Prostate gland (tissue), 2 donors: ENCODE data around the gene F5. TPM values are rescaled to one million over a fixed set of nuclear protein-coding genes. Genes with fewer than 3 reads are reported as not detected.
A peak's percentile ranks its signal among the peaks of the same experiment; 100 is the strongest.
"Not testable (repeated sequence)": the region's sequence is repeated elsewhere in the genome, so short reads cannot be mapped to it uniquely, and the experiment has no call there.

Experiments
- DNase-seq: peaks from one replicate; pipeline ENCODE4 v3.0.0-alpha.2; 2019; ENCODE audit warnings: low spot score
- H3K27ac ChIP-seq, 2 donors: fragments of 200-600 bp; sonication (generic); 2 replicates each; pipeline ENCODE4 v1.5.1; 2017 to 2019
- H3K27me3 ChIP-seq: fragments of 200-600 bp; sonication (generic); replicated peaks from 2 replicates; pipeline ENCODE4 v1.5.1; 2019; ENCODE audit not compliant: insufficient read depth
- H3K36me3 ChIP-seq, 2 donors: fragments of 200-600 bp; sonication (generic); 1 replicate in 1 of 2; 2 replicates in 1 of 2; pipeline versions ENCODE4 v1.5.1 to v1.8.1; 2017 to 2019
- H3K4me1 ChIP-seq: fragments of 200-600 bp; sonication (generic); replicated peaks from 2 replicates; pipeline ENCODE4 v1.5.1; 2019
- H3K4me3 ChIP-seq, 2 donors: fragments of 200-600 bp; sonication (generic); 2 replicates each; pipeline ENCODE4 v1.5.1; 2017 to 2019
- H3K9me3 ChIP-seq: fragments of 200-600 bp; sonication (generic); 2 replicates; pipeline ENCODE4 v1.5.1; 2017
- POLR2A ChIP-seq: fragments of 450-650 bp; IDR thresholded peaks from one replicate; pipeline ENCODE4 v1.6.1; 2016; ENCODE audit warnings: antibody characterized with exemption, mild to moderate bottlenecking
- POLR2AphosphoS5 ChIP-seq: sonication (generic); formaldehyde crosslinking; IDR thresholded peaks from one replicate; pipeline ENCODE4 v1.6.1; 2017; ENCODE audit warnings: antibody characterized with exemption
- WGBS: methylation state at CpG from one replicate; pipeline ENCODE4 v1.1.5; 2018; 5-methylcytosine and 5-hydroxymethylcytosine counted together
- intact Hi-C: fragments of 100-400 bp; cut with DNase I; formaldehyde crosslinking; loops from one replicate; pipeline ENCODE4 v1.14.2; 2022
- total RNA-seq, 2 donors: library from RNA; depleted of rRNA; stranded (reverse); fragments of >200 nt; gene quantifications; one replicate each; pipeline ENCODE4 v1.1.0, GENCODE V29; 2016
- TF ChIP-seq, protein P1 (sequence below), 4 experiments: fragments of 200-600 bp in 2 of 4; fragments of 450-650 bp in 2 of 4; sonication (generic) in 2 of 4; IDR thresholded peaks; 1 replicate in 3 of 4; 2 replicates in 1 of 4; pipeline ENCODE4 v1.5.1; 2016 to 2019; ENCODE audit warnings: antibody characterized with exemption in 4 of 4, mild to moderate bottlenecking in 2 of 4, moderate library complexity in 2 of 4

F5 gene
- total RNA-seq, 2 donors from 2014 or later = 1.1 to 8.4 TPM

DNA sequence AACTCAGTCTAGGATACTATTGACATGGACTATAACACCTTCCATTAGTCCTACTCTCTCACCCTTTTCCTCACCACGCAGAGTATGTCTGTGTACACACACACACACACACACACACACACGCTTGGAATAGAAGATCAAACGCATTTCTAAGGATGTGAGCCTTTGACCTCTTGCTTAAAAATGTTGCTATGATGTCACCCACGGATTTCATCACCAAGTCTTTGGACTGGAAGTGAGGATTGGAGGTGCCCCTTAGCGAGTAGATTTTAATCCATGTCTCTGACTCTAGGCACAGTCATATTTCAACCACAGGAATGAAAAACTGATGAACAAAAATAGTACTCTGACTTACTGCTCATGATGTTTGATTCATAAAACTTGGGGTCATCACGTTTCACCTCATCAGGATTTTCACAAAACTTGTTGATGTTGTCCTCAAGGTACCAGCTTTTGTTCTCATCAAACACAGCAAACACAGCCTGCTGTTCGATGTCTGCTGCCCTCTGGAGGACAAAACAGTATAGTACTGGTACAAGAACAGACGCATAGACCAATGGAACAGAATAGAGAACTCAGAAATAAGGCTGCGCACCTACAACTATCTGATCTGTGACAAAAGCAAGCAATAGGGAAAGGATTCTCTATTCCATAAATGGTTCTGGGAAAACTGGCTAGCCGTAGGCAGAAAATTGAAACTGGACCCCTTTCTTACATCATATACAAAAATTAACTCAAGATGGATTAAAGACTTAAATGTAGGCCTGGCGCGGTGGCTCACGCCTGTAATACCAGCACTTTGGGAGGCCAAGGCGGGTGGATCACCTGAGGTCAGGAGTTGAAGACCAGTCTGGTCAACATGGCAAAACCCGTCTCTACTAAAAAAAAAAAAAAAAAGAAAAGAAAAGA, 39.9 kb downstream of the F5 start:
- Histone ChIP-seq H3K36me3 (no peaks in the 10 kb centered on the region), H3K4me3 (no peak overlapping the region), H3K4me1 (no peaks in the 10 kb centered on the region), H3K27me3 (no peaks in the 10 kb centered on the region), H3K9me3 (no peaks in the 10 kb centered on the region), H3K27ac (no peak overlapping the region)
- 64% methylated on average over 15 of the region's 15 CpGs for WGBS
- TF ChIP-seq POLR2A (no peak), POLR2AphosphoS5 (no peak)
- TF ChIP-seq, protein P1, sequence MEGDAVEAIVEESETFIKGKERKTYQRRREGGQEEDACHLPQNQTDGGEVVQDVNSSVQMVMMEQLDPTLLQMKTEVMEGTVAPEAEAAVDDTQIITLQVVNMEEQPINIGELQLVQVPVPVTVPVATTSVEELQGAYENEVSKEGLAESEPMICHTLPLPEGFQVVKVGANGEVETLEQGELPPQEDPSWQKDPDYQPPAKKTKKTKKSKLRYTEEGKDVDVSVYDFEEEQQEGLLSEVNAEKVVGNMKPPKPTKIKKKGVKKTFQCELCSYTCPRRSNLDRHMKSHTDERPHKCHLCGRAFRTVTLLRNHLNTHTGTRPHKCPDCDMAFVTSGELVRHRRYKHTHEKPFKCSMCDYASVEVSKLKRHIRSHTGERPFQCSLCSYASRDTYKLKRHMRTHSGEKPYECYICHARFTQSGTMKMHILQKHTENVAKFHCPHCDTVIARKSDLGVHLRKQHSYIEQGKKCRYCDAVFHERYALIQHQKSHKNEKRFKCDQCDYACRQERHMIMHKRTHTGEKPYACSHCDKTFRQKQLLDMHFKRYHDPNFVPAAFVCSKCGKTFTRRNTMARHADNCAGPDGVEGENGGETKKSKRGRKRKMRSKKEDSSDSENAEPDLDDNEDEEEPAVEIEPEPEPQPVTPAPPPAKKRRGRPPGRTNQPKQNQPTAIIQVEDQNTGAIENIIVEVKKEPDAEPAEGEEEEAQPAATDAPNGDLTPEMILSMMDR (IDR thresholded peaks at IDR 0.05) = peak; percentile 29 to 91 (median 85)
- intact Hi-C loops = loop anchor here (1.0 to 10.0 kb wide), 4 partner anchors 80 to 1204 kb away; partner anchors contain the start of genes BLZF1 and NME7
- peak; percentile 73 for DNase-seq

DNA sequence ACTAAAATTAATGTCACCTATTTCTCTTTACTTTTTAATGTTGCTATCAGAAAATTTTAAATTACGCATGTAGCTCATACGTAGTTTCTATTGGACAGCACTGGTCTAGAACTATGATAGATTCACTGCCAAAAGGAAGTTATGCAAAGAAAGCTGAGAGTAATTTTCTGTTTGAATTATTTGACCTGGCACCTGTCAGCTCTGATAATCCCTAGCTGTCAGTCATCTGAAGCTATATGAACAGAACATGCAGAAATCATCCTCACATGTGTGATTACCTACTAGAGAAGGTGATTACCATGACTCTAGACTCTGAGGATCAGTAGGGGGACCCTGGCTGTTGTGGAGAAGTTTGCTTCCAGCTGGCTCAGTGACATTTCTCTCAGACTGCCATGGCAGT, 40.8 kb downstream of the F5 start:
- H3K27me3 ChIP-seq = no peaks in the 10 kb centered on the region
- H3K27ac ChIP-seq = no peak overlapping the region
- H3K36me3 ChIP-seq = no peaks in the 10 kb centered on the region
- H3K4me3 ChIP-seq = no peak overlapping the region
- no peak for TF ChIP-seq POLR2A
- TF ChIP-seq POLR2AphosphoS5 = no peak
- TF ChIP-seq, protein P1 (IDR thresholded peaks at IDR 0.05) = no peak
- intact Hi-C loops = loop anchor here (5.0 to 10.0 kb wide), 3 partner anchors 181 to 1203 kb away; partner anchors contain the start of genes BLZF1 and NME7
- no peak for DNase-seq
- H3K9me3 ChIP-seq = no peaks in the 10 kb centered on the region
- no peaks in the 10 kb centered on the region for H3K4me1 ChIP-seq
- WGBS = 90% methylated on average over 2 of the region's 2 CpGs

DNA sequence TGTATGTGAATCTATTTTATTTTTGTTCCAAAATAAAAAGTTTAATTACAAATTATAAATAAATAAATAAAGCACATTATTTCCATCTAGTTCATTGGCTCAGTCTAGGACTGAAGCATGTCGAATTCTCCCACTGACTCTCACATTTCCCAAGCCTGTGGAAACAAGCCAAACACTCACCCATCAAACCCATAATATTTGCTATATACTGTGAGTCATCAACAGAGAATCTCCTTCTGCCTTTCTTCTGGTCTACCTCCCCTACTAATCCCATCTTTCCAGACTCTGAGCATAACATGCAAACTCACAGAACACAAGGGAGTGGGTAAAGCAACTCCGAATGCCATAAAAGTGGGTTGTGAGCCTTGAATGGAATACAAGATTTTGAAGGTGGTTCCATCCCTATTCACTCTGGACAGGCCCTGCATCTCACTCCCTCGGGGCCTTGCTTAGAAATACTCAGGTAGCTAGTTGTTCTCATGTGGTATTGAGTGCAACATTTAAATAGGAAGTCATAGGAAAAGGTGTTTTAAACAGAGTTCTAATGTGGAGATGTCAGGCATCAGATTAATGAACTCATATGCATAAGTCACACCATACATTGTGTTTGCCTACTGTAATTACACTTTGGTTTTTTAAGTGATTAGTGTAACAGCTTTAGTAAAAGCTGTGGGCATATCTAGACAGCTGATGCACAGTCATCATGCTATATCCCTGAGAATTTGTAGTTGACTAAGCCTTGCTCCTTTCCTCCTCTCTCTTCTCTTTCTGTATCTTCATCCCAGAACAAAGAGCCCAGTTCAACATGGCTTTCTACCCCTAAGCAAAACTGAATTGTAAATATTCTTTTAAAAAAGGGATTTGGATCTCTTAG, 47.0 kb downstream of the F5 start:
- H3K27me3 ChIP-seq = no peaks in the 10 kb centered on the region
- intact Hi-C loops = no loop called here
- no peaks in the 10 kb centered on the region for H3K9me3 ChIP-seq
- 75% methylated on average over 3 of the region's 3 CpGs for WGBS
- H3K36me3 ChIP-seq = no peaks in the 10 kb centered on the region
- H3K4me1 ChIP-seq = no peaks in the 10 kb centered on the region
- H3K4me3 ChIP-seq = no peak overlapping the region
- H3K27ac ChIP-seq = no peak overlapping the region
- DNase-seq = no peak
- TF ChIP-seq POLR2AphosphoS5 = no peak
- TF ChIP-seq POLR2A = no peak
- TF ChIP-seq, protein P1 (IDR thresholded peaks at IDR 0.05) = no peak

DNA sequence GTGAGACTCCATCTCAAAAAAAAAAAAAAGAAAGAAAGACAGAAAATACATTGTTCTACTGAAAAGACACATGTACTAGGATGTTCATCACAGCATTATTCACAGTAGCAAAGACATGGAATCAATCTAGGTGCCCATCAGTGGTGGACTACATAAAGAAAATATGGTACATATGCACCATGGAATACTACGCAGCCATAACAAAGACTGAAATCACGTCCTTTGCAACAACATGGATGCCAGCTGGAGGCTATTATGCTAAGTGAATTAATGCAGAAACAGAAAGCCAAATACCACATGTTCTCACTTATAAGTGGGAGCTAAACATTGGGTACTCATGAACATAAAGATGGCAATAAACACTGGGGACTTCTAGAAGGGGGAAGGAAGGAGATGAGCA, 51.6 kb downstream of the F5 start:
- Histone ChIP-seq H3K4me3 (no peak overlapping the region), H3K9me3 (no peaks in the 10 kb centered on the region), H3K27ac (no peak overlapping the region), H3K4me1 (no peaks in the 10 kb centered on the region), H3K36me3 (no peaks in the 10 kb centered on the region), H3K27me3 (no peaks in the 10 kb centered on the region)
- 97% methylated on average over 2 of the region's 2 CpGs for WGBS
- TF ChIP-seq, protein P1 (IDR thresholded peaks at IDR 0.05) = no peak
- TF ChIP-seq POLR2A (no peak), POLR2AphosphoS5 (no peak)
- intact Hi-C loops = no loop called here
- no peak for DNase-seq

DNA sequence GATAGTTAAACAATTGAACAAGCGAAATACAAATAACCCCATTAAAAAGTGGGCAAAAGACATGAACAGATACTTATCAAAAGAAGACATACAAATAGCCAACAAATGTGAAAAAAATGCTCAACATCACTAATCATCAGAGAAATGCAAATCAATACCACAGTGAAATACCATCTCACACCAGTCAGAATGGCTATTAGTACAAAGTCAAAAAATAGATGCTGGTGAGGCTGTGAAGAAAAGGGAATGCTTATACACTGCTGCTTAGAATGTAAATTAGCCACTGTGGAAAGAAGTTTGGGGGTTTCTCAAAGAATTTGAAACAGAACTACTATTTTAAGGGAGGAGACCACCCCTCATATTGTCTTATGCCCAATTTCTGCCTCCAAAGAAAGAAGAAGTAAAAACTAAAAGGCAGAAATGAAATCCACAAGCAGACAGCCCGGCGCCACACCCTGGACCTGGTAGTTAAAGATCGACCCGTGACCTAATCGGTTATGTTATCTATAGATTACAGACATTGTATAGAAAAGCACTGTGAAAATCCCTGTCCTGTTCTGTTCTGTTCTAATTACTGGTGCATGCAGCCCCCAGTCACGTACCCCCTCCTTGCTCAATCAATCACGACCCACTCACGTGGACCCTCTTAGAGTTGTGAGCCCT, 52.6 kb downstream of the F5 start:
- H3K4me1 ChIP-seq, H3K36me3 ChIP-seq, H3K27me3 ChIP-seq, H3K4me3 ChIP-seq, intact Hi-C loops, H3K27ac ChIP-seq, DNase-seq, H3K9me3 ChIP-seq: not testable (repeated sequence)
- 93% methylated on average over 9 of the region's 9 CpGs for WGBS
